Measurements from ENCODE around the gene COMMD4. TPM values are rescaled to one million over a fixed set of nuclear protein-coding genes. Genes with fewer than 3 reads are reported as not detected.
A peak's percentile ranks its signal among the peaks of the same experiment; 100 is the strongest.

The COMMD4 gene
- total RNA-seq, 4 donors from 2014 or later, result 17.9 to 37.5 (median 28.2) TPM

- TF ChIP-seq CTCF (IDR thresholded peaks at IDR 0.05 in 4 of 5, conservative IDR thresholded peaks at IDR 0.05 in 1 of 5) (peak in 2 of 5 experiments; percentile 35 to 67), POLR2A (IDR thresholded peaks at IDR 0.05) (no peak)
- Histone ChIP-seq H3K36me3 (peaks cover 0 to 65% of the 10 kb centered on the region in 2 donors), H3K4me3 (peak overlapping the region; percentile 87 to 99 (median 96)), H3K27me3 (no peaks in the 10 kb centered on the region), H3K9me3 (no peaks in the 10 kb centered on the region), H3K27ac (peak overlapping the region; percentile 96 to 100 (median 98)), H3K4me1 (peaks cover 18 to 19% of the 10 kb centered on the region in 2 donors)
- intact Hi-C loops (cut with DNase I; ENCODE audit: low total_unique reads), result loop anchor here (5.0 kb wide), 1 partner anchor 435 kb away; no protein-coding TSS in a partner anchor
- ATAC-seq (peak; percentile 0 to 1), DNase-seq (no peak)
- in situ Hi-C loops (cut with MboI; ENCODE audit: low sequenced_read_pairs in 4 of 4), result loop anchor here in 2 of 4 donors (25.0 kb wide), 1 partner anchor 270 kb away; the partner anchor contains the start of genes IMP3 (in 2 of the 2), SNUPN (in 2 of the 2) and SNX33 (in 2 of the 2)
Observed at GRCh38 chr15:75367406-75367912, 31.6 kb downstream of the COMMD4 start.

- TF ChIP-seq CTCF (IDR thresholded peaks at IDR 0.05 in 4 of 5, conservative IDR thresholded peaks at IDR 0.05 in 1 of 5) (peak in 3 of 5 experiments; percentile 72 to 81 (median 80)), POLR2A (IDR thresholded peaks at IDR 0.05) (peak; percentile 86 to 89)
- Histone ChIP-seq H3K27me3 (no peaks in the 10 kb centered on the region), H3K9me3 (no peaks in the 10 kb centered on the region), H3K4me3 (peak within 1 kb of the TSS; percentile 87 to 99 (median 96)), H3K27ac (peak within 1 kb of the TSS; percentile 96 to 100 (median 98)), H3K4me1 (peaks cover 18 to 19% of the 10 kb centered on the region in 2 donors), H3K36me3 (peaks cover 0 to 59% of the 10 kb centered on the region in 2 donors)
- intact Hi-C loops (cut with DNase I; ENCODE audit: low total_unique reads) (loop anchor here (1.0 to 5.0 kb wide), 5 partner anchors 32 to 434 kb away; partner anchors contain the start of genes COMMD4, IMP3 and SNUPN), in situ Hi-C loops (cut with MboI; ENCODE audit: low sequenced_read_pairs in 4 of 4) (loop anchor here in 2 of 4 donors (25.0 kb wide), 1 partner anchor 269 kb away; the partner anchor contains the start of genes IMP3 (in 2 of the 2), SNUPN (in 2 of the 2) and SNX33 (in 2 of the 2))
- ATAC-seq (peak; percentile 89 to 93), DNase-seq (peak; percentile 92 to 97)
Observed at GRCh38 chr15:75367913-75368688, 32.2 kb downstream of the COMMD4 start, which contains the start of gene MAN2C1. MAN2C1 (minus strand) TSS chr15:75368607; CDS start chr15:75368583, 24 bp downstream.

GRCh38 chr15:75368689-75369239 is 32.9 kb downstream of the COMMD4 start:
- Histone ChIP-seq H3K9me3 (no peaks in the 10 kb centered on the region), H3K4me3 (peak overlapping the region; percentile 87 to 99 (median 96)), H3K27ac (peak overlapping the region; percentile 96 to 100 (median 98)), H3K36me3 (peaks cover 0 to 55% of the 10 kb centered on the region in 2 donors), H3K4me1 (peaks cover 18 to 19% of the 10 kb centered on the region in 2 donors), H3K27me3 (no peaks in the 10 kb centered on the region)
- in situ Hi-C loops (cut with MboI; ENCODE audit: low sequenced_read_pairs in 4 of 4), result loop anchor here in 2 of 4 donors (25.0 kb wide), 1 partner anchor 269 kb away; the partner anchor contains the start of genes IMP3 (in 2 of the 2), SNUPN (in 2 of the 2) and SNX33 (in 2 of the 2)
- no peak for TF ChIP-seq POLR2A (IDR thresholded peaks at IDR 0.05)
- TF ChIP-seq CTCF (IDR thresholded peaks at IDR 0.05 in 4 of 5, conservative IDR thresholded peaks at IDR 0.05 in 1 of 5), result no peak
- intact Hi-C loops (cut with DNase I; ENCODE audit: low total_unique reads), result loop anchor here (1.0 to 5.0 kb wide), 5 partner anchors 32 to 434 kb away; partner anchors contain the start of genes COMMD4, IMP3 and SNUPN
- no peak for DNase-seq
- peak; percentile 4 to 9 for ATAC-seq

- no peaks in the 10 kb centered on the region for H3K9me3 ChIP-seq
- in situ Hi-C loops (cut with MboI; ENCODE audit: low sequenced_read_pairs in 4 of 4) (loop anchor here in 2 of 4 donors (25.0 kb wide), 1 partner anchor 267 kb away; the partner anchor contains the start of genes IMP3 (in 2 of the 2), SNUPN (in 2 of the 2) and SNX33 (in 2 of the 2)), intact Hi-C loops (cut with DNase I; ENCODE audit: low total_unique reads) (loop anchor here (5.0 kb wide), 1 partner anchor 432 kb away; no protein-coding TSS in a partner anchor)
- H3K36me3 ChIP-seq, result peaks cover 0 to 55% of the 10 kb centered on the region in 2 donors
- DNase-seq (no peak), ATAC-seq (no peak)
- TF ChIP-seq CTCF (IDR thresholded peaks at IDR 0.05 in 4 of 5, conservative IDR thresholded peaks at IDR 0.05 in 1 of 5) (no peak), POLR2A (IDR thresholded peaks at IDR 0.05) (no peak)
- peak overlapping the region; percentile 96 to 100 (median 98) for H3K27ac ChIP-seq
- no peak overlapping the region for H3K4me3 ChIP-seq
- peaks cover 18 to 19% of the 10 kb centered on the region in 2 donors for H3K4me1 ChIP-seq
- no peaks in the 10 kb centered on the region for H3K27me3 ChIP-seq
Observed at GRCh38 chr15:75369897-75370581, 34.2 kb downstream of the COMMD4 start.
